Measurements from ENCODE around the gene NEK3.
"Not testable (repeated sequence)": the region's sequence is repeated elsewhere in the genome, so short reads cannot be mapped to it uniquely, and the experiment has no call there.

- TF ChIP-seq, protein P1, sequence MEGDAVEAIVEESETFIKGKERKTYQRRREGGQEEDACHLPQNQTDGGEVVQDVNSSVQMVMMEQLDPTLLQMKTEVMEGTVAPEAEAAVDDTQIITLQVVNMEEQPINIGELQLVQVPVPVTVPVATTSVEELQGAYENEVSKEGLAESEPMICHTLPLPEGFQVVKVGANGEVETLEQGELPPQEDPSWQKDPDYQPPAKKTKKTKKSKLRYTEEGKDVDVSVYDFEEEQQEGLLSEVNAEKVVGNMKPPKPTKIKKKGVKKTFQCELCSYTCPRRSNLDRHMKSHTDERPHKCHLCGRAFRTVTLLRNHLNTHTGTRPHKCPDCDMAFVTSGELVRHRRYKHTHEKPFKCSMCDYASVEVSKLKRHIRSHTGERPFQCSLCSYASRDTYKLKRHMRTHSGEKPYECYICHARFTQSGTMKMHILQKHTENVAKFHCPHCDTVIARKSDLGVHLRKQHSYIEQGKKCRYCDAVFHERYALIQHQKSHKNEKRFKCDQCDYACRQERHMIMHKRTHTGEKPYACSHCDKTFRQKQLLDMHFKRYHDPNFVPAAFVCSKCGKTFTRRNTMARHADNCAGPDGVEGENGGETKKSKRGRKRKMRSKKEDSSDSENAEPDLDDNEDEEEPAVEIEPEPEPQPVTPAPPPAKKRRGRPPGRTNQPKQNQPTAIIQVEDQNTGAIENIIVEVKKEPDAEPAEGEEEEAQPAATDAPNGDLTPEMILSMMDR (IDR thresholded peaks at IDR 0.05) = not testable (repeated sequence)
- peak in 1 of 2 donors; percentile 30 for TF ChIP-seq POLR2AphosphoS5 (IDR thresholded peaks at IDR 0.05; ENCODE audit: insufficient read depth in 1 of 2, low read depth in 1 of 2)
Measured at GRCh38 chr13:52203864-52204263, 44.5 kb upstream of the NEK3 start.

Measured in vagina (tissue), 2 donors.